K562 (cell line): ENCODE data around the gene KDM4C. TPM values are rescaled to one million over a fixed set of nuclear protein-coding genes. Genes with fewer than 3 reads are reported as not detected.

Source experiments
- ATAC-seq: fragments of 200-7000 bp; cut with Tn5 transposase; 3 replicates; pipeline ENCODE4 v1.9.1; 2020; ENCODE audit warnings: moderate library complexity
- BruUV-seq: library from RNA; stranded (reverse); fragments of 400-500 nt; replicated peaks from 2 replicates; lab custom pipeline; 2021; lab: Mats Ljungman, UMichigan
- CTCF ChIA-PET: fragments of 300-600 bp; formaldehyde crosslinking; extraction: SDS; loops from one replicate; lab custom pipeline; 2021; ENCODE audit warnings: low intra/inter-chr PET ratio; lab: Yijun Ruan, JAX
- POLR2A ChIA-PET: fragments of 300-600, 350-650 bp; sonication (Branson Sonifier 250); formaldehyde crosslinking; extraction: SDS; loops from one replicate; lab custom pipeline; 2021; ENCODE audit warnings: antibody characterized with exemption, inconsistent platforms; lab: Yijun Ruan, JAX
- DNase-seq, 4 experiments: peaks; one replicate each; pipeline versions ENCODE4 v3.0.0 to v3.0.0-alpha.2; 2011 to 2018; ENCODE audit warnings: low spot score in 3 of 4, mixed read lengths in 3 of 4; ENCODE audit errors: extremely low read depth in 1 of 4
- FAIRE-seq: peaks from 2 replicates; lab custom pipeline; 2011; peaks lifted over from hg19 to GRCh38; lab: Jason Lieb, UNC
- H2AFZ ChIP-seq: 2 replicates; pipeline ENCODE4 v1.6.0; 2011; ENCODE audit warnings: low read depth, low read length, control low read depth, inconsistent platforms
- H3K27ac ChIP-seq: fragments of 200-600 bp; 3 replicates; pipeline ENCODE4 v1.8.0; 2011; ENCODE audit warnings: low read depth, mild to moderate bottlenecking, control low read depth, inconsistent platforms, low read length, moderate library complexity, mixed read lengths; ENCODE audit errors: extremely low read depth
- H3K27me3 ChIP-seq, 2 experiments: fragments of 300-600 bp in 1 of 2; 2 replicates in 1 of 2; 3 replicates in 1 of 2; pipeline versions ENCODE4 v1.6.0 to v1.8.0; 2011; ENCODE audit warnings: inconsistent platforms in 2 of 2, low read length in 2 of 2, mild to moderate bottlenecking in 1 of 2, mixed read lengths in 1 of 2, moderate library complexity in 1 of 2; ENCODE audit not compliant: control insufficient read depth in 2 of 2, insufficient read depth in 2 of 2
- H3K36me3 ChIP-seq: fragments of 300-600 bp; 3 replicates; pipeline ENCODE4 v1.8.0; 2011; ENCODE audit warnings: mild to moderate bottlenecking, low read length, inconsistent platforms; ENCODE audit not compliant: control insufficient read depth, insufficient read depth
- H3K4me1 ChIP-seq, 2 experiments: fragments of 200-600 bp in 1 of 2; replicated peaks in 1 of 2; 2 replicates in 1 of 2; 3 replicates in 1 of 2; pipeline versions ENCODE4 v1.5.1 to v1.8.0; 2011; ENCODE audit warnings: inconsistent platforms in 2 of 2, low read length in 2 of 2, mild to moderate bottlenecking in 1 of 2, mixed read lengths in 1 of 2, moderate library complexity in 1 of 2; ENCODE audit not compliant: control insufficient read depth in 2 of 2, insufficient read depth in 2 of 2
- H3K4me2 ChIP-seq: 2 replicates; pipeline ENCODE4 v1.6.1; 2011; ENCODE audit warnings: low read length, control low read depth, inconsistent platforms, mixed read lengths; ENCODE audit not compliant: insufficient read depth
- H3K4me3 ChIP-seq: fragments of 200-600 bp; sonication (generic), shearing (Covaris generic); 2 replicates; pipeline ENCODE4 v1.5.1; 2016; ENCODE audit warnings: control low read depth, inconsistent platforms
- H3K79me2 ChIP-seq: fragments of 200-600 bp; 3 replicates; pipeline ENCODE4 v1.8.0; 2011; ENCODE audit warnings: low read length, inconsistent platforms; ENCODE audit not compliant: control insufficient read depth, insufficient read depth
- H3K9ac ChIP-seq, 2 experiments: 2 replicates each; pipeline versions ENCODE4 v1.6.0 to v1.6.1; 2011; ENCODE audit warnings: low read depth in 2 of 2, low read length in 2 of 2, control low read depth in 1 of 2, inconsistent platforms in 1 of 2, mild to moderate bottlenecking in 1 of 2, mixed read lengths in 1 of 2; ENCODE audit not compliant: insufficient read depth in 1 of 2
- H3K9me1 ChIP-seq: one replicate; pipeline ENCODE4 v1.6.0; 2011; ENCODE audit warnings: inconsistent platforms, mild to moderate bottlenecking, low read length, moderate library complexity; ENCODE audit not compliant: control insufficient read depth, insufficient read depth
- H3K9me3 ChIP-seq: replicated peaks from 2 replicates; pipeline ENCODE4 v1.5.1; 2011; ENCODE audit warnings: low read depth, low read length, inconsistent platforms; ENCODE audit not compliant: control insufficient read depth, insufficient read depth
- H4K20me1 ChIP-seq: replicated peaks from 2 replicates; pipeline ENCODE4 v1.6.1; 2011; ENCODE audit warnings: low read length, inconsistent platforms, mixed read lengths; ENCODE audit not compliant: control insufficient read depth, insufficient read depth
- BRD9 ChIP-seq: fragments of 450-650 bp; IDR thresholded peaks from 2 replicates; pipeline ENCODE4 v1.6.1; 2018; ENCODE audit warnings: low read depth; ENCODE audit not compliant: partially characterized antibody
- CREB5 ChIP-seq: fragments of 250-450 bp; sonication (Bioruptor Pico); IDR thresholded peaks from 2 replicates; pipeline ENCODE4 v1.5.0; 2020; ENCODE audit warnings: mild to moderate bottlenecking
- HES1 ChIP-seq: fragments of 450-650 bp; IDR thresholded peaks from 2 replicates; pipeline ENCODE4 v1.6.1; 2016; ENCODE audit warnings: low read depth, mild to moderate bottlenecking, moderate library complexity
- HSF4 ChIP-seq: fragments of 250-450 bp; sonication (Bioruptor Pico); IDR thresholded peaks from 2 replicates; pipeline ENCODE4 v2.1.2; 2022; ENCODE audit warnings: mild to moderate bottlenecking, moderate library complexity, borderline replicate concordance
- PML ChIP-seq: IDR thresholded peaks from 2 replicates; pipeline ENCODE4 v1.6.1; 2012; ENCODE audit warnings: low read length, inconsistent platforms
- SNIP1 ChIP-seq: fragments of 450-650 bp; IDR thresholded peaks from 2 replicates; pipeline ENCODE4 v1.7.1; 2017; ENCODE audit warnings: low read depth, mild to moderate bottlenecking
- TCF7L2 ChIP-seq: fragments of 150-350 bp; IDR thresholded peaks from 2 replicates; pipeline ENCODE4 v1.6.1; 2016; ENCODE audit warnings: low read depth, mild to moderate bottlenecking, low read length, moderate library complexity
- ZFP36 ChIP-seq: fragments of 150-350 bp; IDR thresholded peaks from 2 replicates; pipeline ENCODE4 v1.6.1; 2018; ENCODE audit warnings: low read length, low read depth; ENCODE audit not compliant: partially characterized antibody
- ZNF23 ChIP-seq: fragments of 250-450 bp; sonication (Bioruptor Pico); IDR thresholded peaks from 2 replicates; pipeline ENCODE4 v1.4.0; 2020; ENCODE audit warnings: mild to moderate bottlenecking
- WGBS: fragments of 100-300 bp; shearing (Covaris generic); methylation state at CpG from one replicate; pipeline ENCODE4 v1.1.6; 2016; ENCODE audit warnings: low coverage, mixed read lengths; ENCODE audit not compliant: insufficient coverage; ENCODE audit errors: missing lambda C conversion rate; 5-methylcytosine and 5-hydroxymethylcytosine counted together
- in situ Hi-C: fragments of 300-500 bp; cut with MboI; formaldehyde crosslinking; loops from 4 replicates; pipeline ENCODE4 v1.15.0; 2018; ENCODE audit warnings: inconsistent platforms, mixed read lengths
- intact Hi-C: fragments of 100-400 bp; cut with micrococcal nuclease; formaldehyde crosslinking; loops from 2 replicates; pipeline ENCODE4 v1.14.2; 2022
- polyA plus RNA-seq, 8 experiments: library from polyadenylated mRNA; depleted of rRNA in 4 of 8; stranded (reverse) in 5 of 8; unstranded in 3 of 8; fragments of >200 nt; fragmentation: Nextera tagmentation in 2 of 8; fragmentation: Illumina TruSeq in 1 of 8; extraction: Ambion mirVana in 2 of 8; extraction: Trizol in 1 of 8; gene quantifications; 2 replicates each; pipeline versions ENCODE4 v1.2.1 to v1.2.3, GENCODE V29; 2011 to 2014; ENCODE audit warnings: inconsistent platforms in 1 of 8, missing spikeins in 1 of 8
- total RNA-seq, 7 experiments: library from RNA; depleted of rRNA in 6 of 7; stranded (reverse); fragments of >200 nt in 6 of 7; fragmentation: Illumina TruSeq in 2 of 7; extraction: Trizol in 2 of 7; gene quantifications; 2 replicates each; pipeline versions ENCODE4 v1.2.1 to v1.2.3, GENCODE V29; 2011 to 2021; ENCODE audit warnings: low replicate concordance in 1 of 7
- TF ChIP-seq, protein P1 (sequence below): fragments of 450-650 bp; IDR thresholded peaks from 2 replicates; pipeline ENCODE4 v1.6.1; 2018; ENCODE audit not compliant: partially characterized antibody

KDM4C gene
- total and polyA plus RNA-seq, 9 of the 15 experiments (the other 6 are each of a cell fraction or from before 2014, with no cell fraction given): 5.4 to 17.0 (median 12.6) TPM

DNA sequence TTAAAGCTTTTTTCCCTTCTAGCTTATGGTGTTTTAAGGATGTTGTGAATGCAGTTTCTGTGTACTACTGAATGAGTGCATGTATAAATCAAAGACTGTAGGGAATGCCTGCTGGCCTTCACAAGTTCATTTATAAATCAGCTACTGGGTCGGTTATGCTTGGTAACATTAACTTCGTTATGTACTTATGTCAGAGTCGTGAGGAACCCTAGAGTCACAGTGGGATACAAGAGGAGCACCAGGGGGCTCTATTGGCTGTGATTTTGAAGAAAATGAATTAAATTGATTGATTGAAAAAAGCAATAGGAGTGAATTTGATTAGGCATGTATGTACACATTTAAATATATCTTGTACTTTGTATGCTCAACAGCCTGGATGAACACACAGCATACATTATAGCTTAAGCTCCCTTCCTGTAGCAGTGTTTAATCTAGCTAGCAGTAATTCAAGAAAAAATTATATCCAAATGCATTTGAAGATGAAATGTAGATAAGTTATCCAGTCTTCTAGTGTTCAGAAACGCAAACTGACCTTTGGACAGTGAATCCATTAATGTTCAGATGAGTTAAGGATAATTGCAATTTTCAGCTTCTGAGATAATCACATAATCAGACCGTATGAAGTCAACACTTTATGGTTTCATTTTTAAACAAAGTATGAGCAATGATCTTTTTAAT, 204.2 kb downstream of the KDM4C start:
- ChIA-PET POLR2A (no interaction called here), CTCF (no interaction called here)
- in situ Hi-C loops (no loop called here), intact Hi-C loops (no loop called here)
- H3K79me2 ChIP-seq: no peaks in the 10 kb centered on the region
- H3K27me3 ChIP-seq: no peaks in the 10 kb centered on the region
- peaks cover 7% of the 10 kb centered on the region; the same call in 1 of the 3 replicates for H3K36me3 ChIP-seq
- H2AFZ ChIP-seq: no peak overlapping the region
- BruUV-seq: no TSS peak
- no peak overlapping the region for H3K4me2 ChIP-seq
- no peaks in the 10 kb centered on the region for H4K20me1 ChIP-seq
- TF ChIP-seq TCF7L2: no peak
- TF ChIP-seq SNIP1: no peak
- TF ChIP-seq, all 486 proteins: peak for 0
- no peak overlapping the region for H3K27ac ChIP-seq
- no peaks in the 10 kb centered on the region for H3K9me3 ChIP-seq
- no peaks in the 10 kb centered on the region for H3K9me1 ChIP-seq
- no peak overlapping the region for H3K9ac ChIP-seq
- H3K4me1 ChIP-seq: no peaks in the 10 kb centered on the region; a peak in 1 of 5 replicates
- DNase-seq (no peak), ATAC-seq (no peak), FAIRE-seq (no peak)
- 60% methylated on average over 5 of the region's 5 CpGs for WGBS
- no peak overlapping the region for H3K4me3 ChIP-seq

- Histone ChIP-seq H3K4me3 (no peak overlapping the region), H3K9me1 (no peaks in the 10 kb centered on the region), H2AFZ (no peak overlapping the region), H3K4me1 (no peaks in the 10 kb centered on the region), H3K27me3 (no peaks in the 10 kb centered on the region), H3K36me3 (peaks cover 6% of the 10 kb centered on the region; the same call in 1 of the 3 replicates), H3K4me2 (no peak overlapping the region), H3K9ac (no peak overlapping the region), H3K27ac (no peak overlapping the region), H3K9me3 (no peaks in the 10 kb centered on the region), H3K79me2 (no peaks in the 10 kb centered on the region), H4K20me1 (no peaks in the 10 kb centered on the region)
- intact Hi-C loops: no loop called here
- no peak for FAIRE-seq
- POLR2A ChIA-PET: no interaction called here
- no peak for DNase-seq
- BruUV-seq: no TSS peak
- in situ Hi-C loops: no loop called here
- CTCF ChIA-PET: no interaction called here
- WGBS: 83% methylated on average over 1 of the region's 1 CpG
- no peak for ATAC-seq
- TF ChIP-seq CREB5 (CRISPR knock-in tag) (no peak), ZNF23 (CRISPR knock-in tag) (no peak), PML (no peak), HES1 (no peak), BRD9 (no peak), ZFP36 (no peak), HSF4 (CRISPR knock-in tag) (no peak)
- TF ChIP-seq, protein P1, sequence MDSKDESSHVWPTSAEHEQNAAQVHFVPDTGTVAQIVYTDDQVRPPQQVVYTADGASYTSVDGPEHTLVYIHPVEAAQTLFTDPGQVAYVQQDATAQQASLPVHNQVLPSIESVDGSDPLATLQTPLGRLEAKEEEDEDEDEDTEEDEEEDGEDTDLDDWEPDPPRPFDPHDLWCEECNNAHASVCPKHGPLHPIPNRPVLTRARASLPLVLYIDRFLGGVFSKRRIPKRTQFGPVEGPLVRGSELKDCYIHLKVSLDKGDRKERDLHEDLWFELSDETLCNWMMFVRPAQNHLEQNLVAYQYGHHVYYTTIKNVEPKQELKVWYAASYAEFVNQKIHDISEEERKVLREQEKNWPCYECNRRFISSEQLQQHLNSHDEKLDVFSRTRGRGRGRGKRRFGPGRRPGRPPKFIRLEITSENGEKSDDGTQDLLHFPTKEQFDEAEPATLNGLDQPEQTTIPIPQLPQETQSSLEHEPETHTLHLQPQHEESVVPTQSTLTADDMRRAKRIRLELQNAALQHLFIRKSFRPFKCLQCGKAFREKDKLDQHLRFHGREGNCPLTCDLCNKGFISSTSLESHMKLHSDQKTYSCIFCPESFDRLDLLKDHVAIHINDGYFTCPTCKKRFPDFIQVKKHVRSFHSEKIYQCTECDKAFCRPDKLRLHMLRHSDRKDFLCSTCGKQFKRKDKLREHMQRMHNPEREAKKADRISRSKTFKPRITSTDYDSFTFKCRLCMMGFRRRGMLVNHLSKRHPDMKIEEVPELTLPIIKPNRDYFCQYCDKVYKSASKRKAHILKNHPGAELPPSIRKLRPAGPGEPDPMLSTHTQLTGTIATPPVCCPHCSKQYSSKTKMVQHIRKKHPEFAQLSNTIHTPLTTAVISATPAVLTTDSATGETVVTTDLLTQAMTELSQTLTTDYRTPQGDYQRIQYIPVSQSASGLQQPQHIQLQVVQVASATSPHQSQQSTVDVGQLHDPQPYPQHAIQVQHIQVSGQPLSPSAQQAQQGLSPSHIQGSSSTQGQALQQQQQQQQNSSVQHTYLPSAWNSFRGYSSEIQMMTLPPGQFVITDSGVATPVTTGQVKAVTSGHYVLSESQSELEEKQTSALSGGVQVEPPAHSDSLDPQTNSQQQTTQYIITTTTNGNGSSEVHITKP: no peak
Measured at GRCh38 chr9:6965566-6965965, 207.8 kb downstream of the KDM4C start.
